ENCODE data around the gene PACS1.
"Not testable (repeated sequence)": the region's sequence is repeated elsewhere in the genome, so short reads cannot be mapped to it uniquely, and the experiment has no call there.

Gene PACS1

DNA sequence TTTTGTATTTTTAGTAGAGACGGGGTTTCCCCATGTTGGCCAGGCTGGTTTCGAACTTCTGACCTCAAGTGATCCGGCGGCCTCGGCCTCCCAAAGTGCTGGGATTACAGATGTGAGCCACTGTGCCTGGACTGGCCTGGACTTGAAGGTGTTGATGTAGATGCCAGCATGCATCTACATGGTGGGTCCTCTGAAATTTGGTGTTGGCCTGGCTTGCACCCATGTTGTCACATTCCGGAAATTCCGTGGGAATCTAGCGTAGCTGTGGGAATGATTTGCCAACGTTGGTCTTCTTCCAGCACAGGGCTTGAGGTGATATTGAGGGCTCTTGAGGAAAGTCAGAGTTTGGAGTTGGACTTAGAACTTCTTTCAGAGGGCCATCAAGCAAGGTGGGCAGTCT lies 6.5 kb downstream of the PACS1 start:
- DNase-seq (ENCODE audit: low spot score) = no peak

- DNase-seq (ENCODE audit: low spot score) = no peak
Observed at GRCh38 chr11:66077927-66078326, 7.9 kb downstream of the PACS1 start.

DNA sequence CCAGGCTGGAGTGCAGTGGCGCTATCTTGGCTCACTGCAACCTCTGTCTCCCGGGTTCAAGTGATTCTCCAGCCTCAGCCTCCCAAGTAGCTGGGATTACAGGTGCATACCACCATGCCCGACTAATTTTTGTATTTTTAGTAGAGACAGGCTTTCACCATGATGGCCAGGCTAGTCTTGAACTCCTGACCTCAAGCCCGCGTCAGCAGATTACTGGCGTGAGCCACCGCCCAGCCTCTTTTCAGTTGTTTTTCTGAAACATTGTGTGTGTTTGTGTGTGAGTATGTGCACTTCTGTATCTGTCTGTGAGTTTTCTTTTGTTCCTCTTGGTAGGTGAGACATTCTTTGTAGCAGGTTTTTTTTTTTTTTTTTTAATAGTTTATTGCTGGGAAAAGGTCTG lies 8.9 kb downstream of the PACS1 start:
- DNase-seq (ENCODE audit: low spot score) = not testable (repeated sequence)

DNA sequence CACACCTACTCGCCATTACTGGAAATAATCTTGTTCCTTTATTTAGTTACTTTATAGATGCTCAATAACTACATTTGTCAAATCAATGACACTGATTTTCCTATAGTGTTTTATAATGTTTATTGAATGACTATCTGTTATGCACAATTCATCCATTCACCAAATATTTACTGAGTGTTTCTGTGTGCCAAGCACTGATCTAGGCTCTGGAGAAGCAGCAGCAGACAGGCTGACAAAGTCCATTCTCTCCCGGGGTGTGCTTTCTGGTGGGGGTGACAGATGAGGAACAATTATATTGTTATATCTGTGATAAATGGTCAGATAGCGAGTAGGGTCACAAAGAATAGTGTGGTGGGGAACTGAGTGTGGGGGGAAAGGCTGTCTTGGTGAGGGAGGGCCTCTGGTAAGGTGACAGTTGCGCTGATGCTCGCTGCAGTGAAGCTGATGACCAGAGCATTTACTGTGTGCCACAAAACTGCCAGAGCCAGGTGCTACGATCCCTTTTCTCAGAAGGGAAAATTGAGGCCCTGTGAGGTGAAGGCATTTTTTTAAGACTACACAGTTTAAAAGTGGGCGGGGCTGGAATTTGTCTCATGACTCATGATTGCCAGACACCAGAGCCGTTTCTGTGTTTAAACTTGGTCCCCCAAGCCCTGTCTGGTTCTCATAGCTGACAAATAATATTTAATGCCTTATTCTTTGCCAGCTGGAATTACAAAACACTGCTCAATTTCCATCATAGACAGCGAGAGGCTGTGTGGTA lies 10.2 kb downstream of the PACS1 start:
- DNase-seq (ENCODE audit: low spot score) = peak; percentile 83

DNA sequence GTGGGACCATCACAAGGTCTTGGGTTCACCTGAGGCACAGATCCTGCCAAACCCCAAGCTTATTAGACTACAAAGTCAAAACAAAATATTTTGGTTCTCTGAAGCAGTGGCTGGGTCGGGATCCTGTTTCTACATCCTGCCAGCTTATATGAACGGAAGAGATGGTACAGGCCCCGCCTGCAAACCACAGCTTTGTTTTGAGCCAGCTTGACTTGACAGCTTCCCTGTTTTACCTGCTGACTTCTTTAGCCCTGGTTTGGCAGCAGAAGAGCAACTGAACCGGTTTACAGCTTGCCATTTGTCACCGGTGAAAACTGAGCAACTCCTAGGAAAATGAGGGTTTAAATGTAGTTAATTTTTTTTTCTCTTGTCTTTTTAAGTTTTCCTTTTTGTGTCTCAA lies 11.4 kb downstream of the PACS1 start:
- peak; percentile 79 for DNase-seq (ENCODE audit: low spot score)

- no peak for DNase-seq (ENCODE audit: low spot score)
Observed at GRCh38 chr11:66082946-66083698, 13.1 kb downstream of the PACS1 start.

DNA sequence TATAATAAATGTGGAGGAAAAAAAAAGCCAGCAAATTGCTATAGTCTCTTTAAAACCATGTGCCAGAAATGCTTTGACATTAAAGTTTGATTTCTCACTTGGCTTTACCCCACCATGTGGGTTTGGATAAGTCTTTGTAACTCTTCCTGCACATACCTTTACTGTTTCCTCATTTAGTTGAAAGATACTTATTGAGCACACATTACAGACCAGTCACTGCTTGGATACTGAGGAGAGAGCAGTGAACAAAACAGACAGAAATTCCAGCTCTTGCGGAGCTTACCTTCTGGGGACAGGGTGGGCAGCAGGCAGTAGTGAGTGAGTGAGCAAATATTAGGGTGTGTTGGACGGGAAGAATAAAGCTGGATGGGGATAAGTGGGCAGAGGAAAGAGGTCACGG lies 13.7 kb downstream of the PACS1 start:
- no peak for DNase-seq (ENCODE audit: low spot score)

DNA sequence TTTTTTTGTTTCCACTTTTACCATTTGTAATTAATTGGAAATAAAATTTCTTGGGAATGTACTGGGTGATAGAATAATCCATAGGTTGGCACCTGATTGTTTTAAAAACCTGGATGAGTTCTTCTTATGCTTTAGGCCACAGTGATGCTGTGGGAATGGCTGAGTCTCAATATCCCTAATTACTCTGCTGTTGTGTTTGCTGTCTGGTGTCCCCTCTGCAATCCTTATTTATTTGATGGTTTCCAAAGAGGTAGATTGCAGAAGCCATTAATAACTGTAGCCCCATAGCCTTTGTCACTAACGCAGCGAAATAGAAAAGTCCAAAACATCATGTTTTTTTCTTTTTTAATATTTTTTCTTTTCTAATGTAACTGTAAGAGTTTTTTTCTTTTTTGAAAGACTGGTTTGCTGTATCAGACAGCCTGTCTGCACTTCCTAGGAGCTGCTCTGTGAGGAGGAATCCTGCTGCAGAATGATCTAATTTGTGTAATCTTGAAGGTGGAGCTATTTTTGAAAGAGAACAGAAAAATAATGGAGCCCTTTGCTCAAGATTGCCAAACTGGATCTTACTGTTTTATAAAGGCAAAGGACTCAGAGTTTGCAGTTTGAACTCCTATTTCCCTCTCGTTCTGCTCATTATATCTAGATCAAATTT lies 14.9 kb downstream of the PACS1 start:
- DNase-seq (ENCODE audit: low spot score) = no peak

DNA sequence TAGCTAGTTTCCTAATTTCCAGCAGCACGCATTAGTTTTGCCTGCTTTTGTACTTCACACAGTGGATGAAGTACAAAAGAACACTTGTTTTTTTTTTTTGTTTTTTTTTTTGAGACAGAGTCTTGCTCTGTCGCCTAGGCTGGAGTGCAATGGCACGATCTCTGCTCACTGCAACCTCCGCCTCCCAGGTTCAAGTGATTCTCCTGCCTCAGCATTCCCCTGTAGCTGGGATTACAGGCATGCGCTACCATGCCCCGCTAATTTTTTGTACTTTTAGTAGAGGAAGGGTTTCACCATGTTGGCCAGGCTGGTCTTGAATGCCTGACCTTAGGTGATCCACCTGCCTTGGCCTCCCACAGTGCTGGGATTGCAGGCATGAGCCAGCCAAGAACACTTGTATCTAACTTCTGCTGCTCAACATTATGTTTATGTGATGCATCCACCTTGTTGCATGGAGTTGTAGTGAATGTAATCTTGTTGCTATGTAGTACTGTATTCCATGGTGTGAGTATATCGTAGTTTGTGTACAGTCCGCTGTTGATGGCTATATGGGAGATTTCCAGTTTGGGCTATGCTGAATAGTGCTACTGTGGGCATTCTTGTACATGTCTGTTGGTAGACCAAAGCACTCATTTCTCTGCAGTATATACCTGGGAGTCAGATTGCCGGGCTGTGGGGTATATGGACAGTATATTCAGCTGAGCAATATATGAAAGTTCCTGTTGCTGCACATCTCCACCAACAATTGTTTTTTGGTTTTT lies 17.3 kb downstream of the PACS1 start:
- DNase-seq (ENCODE audit: low spot score) = no peak

DNA sequence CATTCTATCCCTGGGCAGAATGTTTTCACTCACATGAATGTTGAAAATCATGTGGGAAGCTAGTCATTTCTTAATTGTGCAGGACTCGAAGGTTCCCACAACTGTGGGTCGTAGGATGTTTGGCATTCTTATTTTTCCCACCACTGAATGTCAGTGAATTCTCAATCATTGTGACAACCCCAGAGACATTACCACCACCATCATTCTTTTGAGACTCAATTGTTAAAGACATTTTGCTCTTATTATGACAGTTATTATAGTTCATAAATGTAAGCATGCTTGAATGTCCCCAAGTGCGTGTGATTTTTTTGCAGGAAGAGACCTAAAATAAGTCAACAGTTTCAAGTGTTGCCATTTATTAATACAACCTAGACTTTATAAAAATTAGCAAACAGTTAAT lies 19.0 kb downstream of the PACS1 start:
- DNase-seq (ENCODE audit: low spot score) = no peak

GRCh38 chr11:66090288-66090687 lies 20.2 kb downstream of the PACS1 start:
- no peak for DNase-seq (ENCODE audit: low spot score)

DNA sequence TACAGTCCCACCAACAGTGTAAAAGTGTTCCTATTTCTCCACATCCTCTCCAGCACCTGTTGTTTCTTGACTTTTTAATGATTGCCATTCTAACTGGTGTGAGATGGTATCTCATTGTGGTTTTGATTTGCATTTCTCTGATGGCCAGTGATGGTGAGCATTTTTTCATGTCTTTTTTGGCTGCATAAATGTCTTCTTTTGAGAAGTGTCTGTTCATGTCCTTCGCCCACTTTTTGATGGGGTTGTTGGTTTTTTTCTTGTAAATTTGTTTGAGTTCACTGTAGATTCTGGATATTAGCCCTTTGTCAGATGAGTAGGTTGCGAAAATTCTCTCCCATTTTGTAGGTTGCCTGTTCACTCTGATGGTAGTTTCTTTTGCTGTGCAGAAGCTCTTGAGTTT lies 22.1 kb downstream of the PACS1 start:
- not testable (repeated sequence) for DNase-seq (ENCODE audit: low spot score)

GRCh38 chr11:66099746-66100145 lies 29.7 kb downstream of the PACS1 start:
- not testable (repeated sequence) for DNase-seq (ENCODE audit: low spot score)

DNA sequence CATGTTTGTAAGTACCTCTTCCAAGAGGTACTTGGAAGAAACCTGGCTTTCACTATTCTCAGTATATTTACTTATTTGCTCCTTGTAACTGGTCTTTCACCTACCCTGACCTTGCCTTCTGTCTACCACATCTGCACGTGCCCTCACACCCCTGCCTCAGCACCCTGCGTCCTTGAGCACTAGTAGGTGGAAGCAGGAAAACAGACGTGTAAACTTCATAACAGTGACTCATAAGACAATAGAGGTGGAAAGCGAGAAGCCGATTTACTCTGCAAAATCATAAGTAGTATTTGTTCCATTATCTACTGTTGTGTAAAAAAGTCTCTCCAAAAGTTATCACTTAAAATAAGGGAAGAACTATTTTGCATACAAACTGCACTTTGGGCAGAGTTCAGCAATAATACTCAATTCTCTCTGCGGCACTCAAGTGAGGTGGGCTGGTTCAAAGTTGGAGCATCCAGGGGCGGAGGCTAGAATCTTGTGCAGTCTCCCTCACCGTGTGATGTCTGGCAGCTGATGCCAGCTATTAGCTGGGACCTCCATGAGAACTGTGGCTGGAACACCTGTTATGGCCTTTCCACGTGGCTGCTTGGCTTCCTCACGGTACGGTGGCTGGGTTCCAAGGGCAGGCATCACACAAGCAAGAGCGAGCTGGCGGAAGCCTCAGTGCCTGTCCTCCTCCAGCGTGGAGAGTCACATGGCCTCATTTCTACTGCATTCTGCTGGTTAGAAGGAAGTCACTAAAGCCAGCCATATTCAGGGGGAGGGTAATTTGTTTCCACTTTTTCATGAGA lies 30.4 kb downstream of the PACS1 start:
- peak; percentile 63 for DNase-seq (ENCODE audit: low spot score)

- DNase-seq (ENCODE audit: low spot score) = no peak
Observed at GRCh38 chr11:66101066-66101464, 31.0 kb downstream of the PACS1 start.

DNA sequence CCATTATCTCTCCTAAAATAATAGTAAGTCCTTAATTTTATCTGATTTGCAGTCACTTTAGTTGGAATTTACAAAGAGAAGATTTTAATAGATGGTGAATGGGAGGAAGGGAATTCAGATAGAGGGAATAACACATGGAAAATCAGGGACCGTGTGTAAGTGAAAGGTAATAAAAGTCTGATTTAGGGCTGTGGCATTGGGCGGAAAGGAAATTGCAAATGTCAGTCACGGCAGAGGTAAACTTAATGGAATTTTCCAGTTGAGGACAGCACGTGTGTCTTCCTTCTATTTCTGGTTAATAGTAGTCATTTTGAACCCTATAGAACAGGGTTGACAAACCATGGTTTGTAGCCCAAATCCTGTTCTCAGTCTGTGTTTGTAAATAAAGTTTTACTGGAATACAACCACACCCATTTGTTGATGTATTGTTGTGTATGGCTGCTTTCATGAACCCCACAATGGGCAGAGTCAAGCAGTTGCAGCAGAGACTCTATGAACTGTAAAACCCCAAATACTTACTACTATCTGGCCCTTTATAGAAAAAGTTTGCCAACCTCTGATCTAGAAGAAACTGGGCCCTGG lies 34.1 kb downstream of the PACS1 start:
- DNase-seq (ENCODE audit: low spot score) = no peak

- no peak for DNase-seq (ENCODE audit: low spot score)
Observed at GRCh38 chr11:66106786-66107599, 36.9 kb downstream of the PACS1 start.

DNA sequence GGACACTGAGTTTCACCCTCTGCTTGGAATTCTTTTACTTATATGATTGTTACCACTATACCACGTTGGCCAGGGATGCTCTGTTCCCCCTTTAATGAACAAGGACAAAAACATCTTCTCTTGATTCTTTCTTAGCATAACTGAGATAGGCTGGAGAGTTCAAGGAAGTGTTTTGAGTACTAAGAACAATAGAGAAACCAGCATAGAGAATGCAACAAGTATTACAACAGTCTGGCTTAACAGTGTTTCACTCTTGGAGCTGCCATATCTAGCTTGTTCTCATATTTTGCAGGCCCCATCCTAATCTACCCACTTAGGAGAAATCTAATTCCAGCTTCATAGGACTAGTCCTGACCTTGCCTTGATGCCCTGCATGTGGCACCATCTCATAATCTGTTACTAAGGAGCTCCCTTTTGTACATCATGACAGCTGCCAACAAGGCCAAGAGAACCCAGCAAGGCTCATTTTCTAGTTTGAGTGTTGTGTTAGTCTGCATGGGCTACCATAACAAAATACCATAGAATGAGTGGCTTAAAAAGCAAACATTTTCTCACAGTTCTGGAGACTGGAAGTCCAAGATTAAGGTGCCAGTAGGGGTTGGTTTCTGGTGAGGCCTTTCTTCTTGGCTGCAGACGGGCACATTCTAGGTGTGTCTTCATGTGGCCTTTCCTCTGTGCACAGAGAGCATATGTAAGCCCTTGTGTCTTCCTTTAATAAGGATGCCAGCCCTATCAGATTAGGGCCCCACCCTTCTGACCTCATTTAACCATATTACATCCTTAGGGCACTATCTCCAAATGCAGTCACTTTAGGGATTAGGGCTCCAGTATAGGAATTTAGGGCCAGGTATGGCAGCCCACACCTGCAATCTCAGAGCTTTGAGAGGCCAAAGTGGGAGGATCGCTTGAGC lies 37.8 kb downstream of the PACS1 start:
- DNase-seq (ENCODE audit: low spot score) = no peak

DNA sequence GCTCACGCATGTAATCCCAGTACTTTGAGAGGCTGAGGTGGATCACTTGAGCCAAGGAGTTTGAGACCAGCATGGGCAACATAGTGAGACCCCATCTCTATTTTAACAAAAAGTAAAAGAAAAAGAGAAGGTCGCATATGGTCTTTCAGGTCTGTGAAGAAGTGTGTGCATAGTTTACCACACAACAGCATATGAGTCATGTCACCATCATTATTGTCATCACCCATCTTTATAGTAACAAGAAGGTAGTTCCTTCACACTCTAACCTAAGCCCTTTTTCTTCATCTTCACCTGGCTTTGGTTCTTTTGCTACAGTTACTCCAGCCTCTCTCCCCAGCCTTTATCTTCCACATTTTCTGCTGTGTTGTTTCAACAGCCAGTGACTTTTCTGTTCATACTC lies 39.2 kb downstream of the PACS1 start:
- no peak for DNase-seq (ENCODE audit: low spot score)
